HG02885 (cell line): Measurements from ENCODE around the gene ZNF667.

Experiments used
- ATAC-seq: cut with Tn5 transposase; IDR thresholded peaks from one replicate; pipeline ENCODE4 v1.9.1; 2021; ENCODE audit warnings: mild to moderate bottlenecking; ENCODE audit not compliant: unreplicated experiment, poor library complexity

Gene ZNF667

DNA sequence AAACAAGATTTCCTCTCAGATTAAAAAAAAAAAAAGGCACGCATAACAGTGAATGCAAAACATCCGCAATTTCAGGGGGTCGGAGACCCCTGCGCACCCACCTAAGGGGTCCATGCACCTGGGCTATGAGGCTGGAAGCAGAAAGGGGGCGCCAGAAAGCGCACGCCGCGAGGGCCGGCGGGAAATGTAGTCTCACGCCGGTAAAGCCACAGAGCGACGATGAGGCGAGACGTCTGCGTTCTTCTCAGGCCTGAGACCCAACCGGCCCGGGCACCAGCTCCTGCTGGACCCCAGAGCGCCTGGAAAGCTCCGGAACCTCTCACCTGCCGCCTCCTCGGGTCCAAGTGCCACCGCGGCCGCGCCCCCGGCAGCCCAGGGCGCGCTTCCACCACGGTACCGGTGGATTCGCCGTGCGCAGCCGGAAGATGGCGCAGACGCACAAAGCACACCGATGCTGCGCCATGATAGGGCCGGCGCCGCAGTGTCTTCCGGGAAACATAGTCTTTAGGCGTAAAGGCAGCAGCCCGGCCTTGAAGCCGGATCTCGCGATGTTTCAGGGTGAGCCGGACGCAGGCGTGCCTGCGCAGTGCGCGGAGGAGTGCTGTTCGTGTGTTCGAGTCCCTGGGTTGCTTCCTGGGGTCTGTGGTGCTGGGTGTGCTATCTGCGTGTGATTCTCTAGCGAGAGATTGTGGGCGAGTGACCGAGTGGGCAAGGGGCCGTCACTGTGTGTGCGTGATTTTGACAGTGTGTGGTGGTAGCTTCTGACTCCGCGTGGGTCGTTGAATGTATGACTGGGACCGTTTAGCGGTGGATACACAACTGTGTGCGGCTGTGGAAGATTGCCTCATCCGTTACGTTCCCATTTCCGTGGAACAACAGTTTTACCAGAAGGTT lies 83.8 kb downstream of the ZNF667 start, which contains the start of gene ZNF582:
Gene ZNF582, minus strand, starts transcription at position 416 of the 894 bp plus-strand sequence. CDS start 1,782 bp downstream, outside the sequence.
- peak; percentile 96 for ATAC-seq
